Fibroblast of skin of right biceps (primary cell): ENCODE measurements around the gene KCNJ5.

Experiments
- DNase-seq: peaks from one replicate; pipeline ENCODE4 v3.0.0-alpha.2; 2013

The KCNJ5 gene

DNA sequence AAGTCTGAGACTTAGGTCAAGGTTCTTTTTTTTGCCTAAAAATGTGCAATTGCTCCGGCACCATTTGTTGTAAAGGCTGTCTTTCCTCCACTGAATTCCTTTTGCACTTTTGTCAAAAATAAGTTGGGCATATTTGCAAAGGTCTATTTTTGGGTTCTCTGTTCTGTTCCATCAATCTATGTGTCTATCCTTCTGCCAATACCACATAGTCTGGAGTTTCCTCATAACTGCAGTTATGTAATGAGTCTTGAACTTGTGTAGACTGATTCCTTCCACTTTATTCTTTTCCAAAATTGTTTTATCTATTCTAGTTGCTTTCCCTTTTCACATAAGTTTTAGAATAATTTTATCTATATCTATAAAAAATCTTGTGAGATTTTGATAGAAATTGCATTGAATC, 6.7 kb downstream of the KCNJ5 start:
- DNase-seq = no peak

DNA sequence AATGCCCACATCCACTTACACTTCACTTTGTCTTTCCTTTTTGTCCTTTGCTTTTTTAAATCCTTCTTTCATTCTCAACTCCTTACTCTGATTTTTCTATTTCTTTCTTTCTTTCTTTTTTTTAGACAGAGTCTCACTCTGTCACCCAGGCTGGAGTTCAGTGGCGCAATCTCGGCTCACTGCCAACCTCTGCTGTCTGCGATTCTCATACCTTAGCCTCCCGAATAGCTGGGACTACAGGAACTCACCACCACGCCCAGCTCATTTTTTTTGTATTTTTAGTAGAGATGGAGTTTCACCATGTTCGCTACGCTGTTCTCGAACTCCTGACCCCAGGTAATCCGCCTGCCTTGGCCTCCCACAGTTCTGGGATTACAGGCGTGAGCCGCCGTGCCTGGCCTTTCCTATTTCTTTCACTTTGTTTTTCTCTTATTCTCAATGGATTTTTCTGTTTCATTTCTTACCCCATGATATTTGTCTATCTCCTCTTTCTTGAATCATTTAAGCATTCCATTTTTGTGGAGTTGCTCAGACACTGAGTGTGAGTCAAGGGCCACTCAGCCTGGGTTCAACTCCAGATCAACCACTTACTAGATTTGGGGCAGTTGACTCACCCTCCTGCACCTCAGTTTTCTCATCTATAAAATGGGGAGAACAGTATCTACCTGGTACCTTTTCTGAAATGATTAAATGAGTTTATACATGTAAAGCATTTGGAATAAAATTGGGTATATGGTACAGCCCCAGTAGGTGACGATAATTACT, 7.6 kb downstream of the KCNJ5 start:
- DNase-seq = peak; percentile 60

DNA sequence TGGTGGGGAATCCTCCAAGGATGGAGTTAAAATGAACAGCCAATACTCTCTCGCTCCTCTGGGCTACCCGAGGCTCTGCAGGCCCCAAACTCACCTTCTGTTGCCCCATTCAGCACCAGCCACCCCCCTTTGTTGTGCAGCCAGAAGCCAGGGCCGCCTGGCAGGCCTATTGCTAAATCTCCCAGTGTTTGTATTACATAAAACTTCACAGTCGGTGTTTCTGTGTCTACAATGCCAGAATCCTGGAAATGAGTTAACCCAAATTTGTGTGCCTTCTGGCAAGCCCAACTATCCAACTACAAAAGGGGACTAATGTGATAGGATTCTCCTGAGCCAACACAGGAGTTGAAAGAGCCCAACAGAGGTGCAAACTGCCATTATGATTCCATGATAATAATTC, 9.3 kb downstream of the KCNJ5 start:
- DNase-seq = no peak

DNA sequence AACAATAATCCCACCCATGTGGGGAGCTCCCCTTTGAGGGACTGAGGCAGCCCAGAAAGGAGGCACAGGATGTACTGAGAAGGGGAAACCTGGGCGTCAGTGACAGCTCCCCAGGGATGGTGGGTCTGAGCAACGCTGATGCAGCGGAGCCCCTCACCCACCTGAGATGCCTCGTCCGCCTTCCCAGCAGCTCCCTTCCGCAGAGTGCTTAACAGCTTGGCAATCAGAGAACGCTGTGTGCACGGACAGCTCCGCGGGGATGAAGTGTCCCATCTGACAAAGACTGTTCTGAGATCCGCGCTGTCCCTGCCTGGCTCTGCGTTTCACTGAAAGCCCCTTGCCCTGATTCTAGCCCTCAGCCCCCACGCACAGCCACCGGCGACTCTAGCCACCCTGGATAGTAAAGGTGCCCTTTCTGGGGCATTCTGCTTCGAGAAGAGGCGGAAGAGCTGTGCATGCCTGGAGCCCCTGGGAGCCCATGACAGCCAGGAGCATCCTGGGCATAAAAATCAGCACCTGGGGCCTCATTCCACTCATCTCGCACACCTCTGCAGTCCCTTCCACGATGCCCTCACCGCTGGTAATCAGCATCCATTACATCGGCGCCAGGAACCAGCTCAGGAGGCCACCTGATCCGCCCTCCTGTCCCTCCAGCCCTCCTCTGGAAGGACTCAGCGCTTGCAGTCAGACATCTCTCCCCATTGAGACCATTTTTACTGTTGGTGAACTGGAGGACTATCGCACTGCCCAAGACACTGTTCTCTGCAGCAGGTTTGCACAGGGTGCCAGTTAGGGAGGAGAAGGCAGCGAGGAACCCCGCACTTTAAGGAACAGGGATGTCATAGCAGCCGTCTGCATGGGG, 10.7 kb downstream of the KCNJ5 start:
- no peak for DNase-seq

DNA sequence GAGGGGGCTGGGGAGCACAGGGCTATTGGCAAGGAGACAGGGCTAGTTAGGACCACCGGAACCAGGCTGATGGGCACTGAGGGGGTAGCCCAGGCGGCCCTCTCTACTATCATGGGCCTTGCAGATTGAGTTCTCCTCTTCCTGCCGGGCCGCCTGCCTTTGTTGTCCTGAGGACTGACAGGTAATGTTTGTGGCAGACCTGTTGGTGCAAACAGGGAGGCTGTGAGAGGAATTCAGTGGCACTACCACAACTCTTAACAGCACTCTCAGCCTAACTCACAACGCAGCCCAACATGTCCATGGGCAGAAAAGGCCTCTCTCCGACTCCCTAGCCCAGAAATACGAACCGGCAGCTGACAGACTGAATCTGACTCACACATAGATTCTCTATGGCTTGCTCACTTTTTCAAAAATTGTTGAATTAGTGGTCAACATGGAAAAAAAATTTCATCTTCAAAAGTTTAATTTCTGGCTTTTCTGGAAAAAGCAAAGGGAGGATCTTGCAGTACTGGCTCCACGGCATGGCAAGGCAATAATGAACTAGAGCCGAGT, 11.4 kb downstream of the KCNJ5 start:
- DNase-seq = peak; percentile 81

DNA sequence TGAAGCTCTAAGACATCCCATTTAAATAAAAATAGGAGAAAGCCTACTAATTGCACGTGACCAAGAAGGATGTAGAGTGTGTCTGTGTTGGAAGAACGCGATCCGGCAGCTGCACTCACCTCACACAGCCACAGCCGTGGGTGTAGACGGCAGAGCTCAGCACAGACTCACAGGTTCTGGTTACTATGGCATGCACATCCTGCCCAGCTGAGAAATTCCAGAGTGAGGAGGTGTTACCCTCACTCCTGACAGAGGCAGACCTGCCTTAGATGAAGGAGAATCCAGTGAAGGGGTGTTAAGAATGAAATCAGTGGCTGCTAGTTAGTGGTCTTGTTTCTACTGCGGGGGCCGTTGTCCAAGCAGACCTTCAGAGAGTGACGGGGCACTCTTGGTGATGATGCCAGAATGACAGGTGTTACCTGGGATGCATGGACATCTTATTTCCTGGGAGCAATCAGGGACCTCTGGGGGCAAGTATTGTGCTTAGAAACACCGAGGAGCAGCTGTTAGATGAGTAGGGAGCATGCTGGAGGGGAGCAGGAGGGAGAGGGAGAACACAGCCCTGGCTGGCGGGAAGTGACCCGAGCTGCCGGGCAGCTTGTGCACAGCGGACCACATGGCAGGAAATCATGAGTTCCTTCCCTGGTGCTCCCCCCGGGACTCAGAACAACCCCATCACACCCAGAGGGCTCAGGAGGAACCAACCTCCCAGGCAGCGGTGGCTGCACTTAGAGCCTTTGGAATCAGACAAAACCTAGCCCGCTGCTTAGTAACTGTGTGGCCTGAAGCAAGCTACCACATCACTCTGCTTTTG, 12.3 kb downstream of the KCNJ5 start:
- DNase-seq = peak; percentile 59

DNA sequence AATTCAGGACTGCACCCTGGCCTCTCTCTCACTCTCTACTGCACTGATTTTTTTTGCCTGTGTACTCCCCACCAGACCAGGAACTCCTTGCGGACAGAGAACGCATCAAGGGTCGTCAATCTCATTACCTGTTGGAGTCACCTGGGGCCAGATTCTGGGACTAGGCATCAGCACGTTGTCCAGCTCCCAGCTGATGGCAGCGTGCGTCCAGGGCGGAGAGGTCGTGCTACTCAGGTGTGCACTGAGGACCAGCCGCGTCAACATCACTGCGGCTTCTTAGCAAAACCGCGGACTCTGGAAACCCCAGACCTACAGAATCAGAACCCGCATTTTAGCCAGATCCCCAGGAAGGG, 13.1 kb downstream of the KCNJ5 start:
- DNase-seq = no peak

DNA sequence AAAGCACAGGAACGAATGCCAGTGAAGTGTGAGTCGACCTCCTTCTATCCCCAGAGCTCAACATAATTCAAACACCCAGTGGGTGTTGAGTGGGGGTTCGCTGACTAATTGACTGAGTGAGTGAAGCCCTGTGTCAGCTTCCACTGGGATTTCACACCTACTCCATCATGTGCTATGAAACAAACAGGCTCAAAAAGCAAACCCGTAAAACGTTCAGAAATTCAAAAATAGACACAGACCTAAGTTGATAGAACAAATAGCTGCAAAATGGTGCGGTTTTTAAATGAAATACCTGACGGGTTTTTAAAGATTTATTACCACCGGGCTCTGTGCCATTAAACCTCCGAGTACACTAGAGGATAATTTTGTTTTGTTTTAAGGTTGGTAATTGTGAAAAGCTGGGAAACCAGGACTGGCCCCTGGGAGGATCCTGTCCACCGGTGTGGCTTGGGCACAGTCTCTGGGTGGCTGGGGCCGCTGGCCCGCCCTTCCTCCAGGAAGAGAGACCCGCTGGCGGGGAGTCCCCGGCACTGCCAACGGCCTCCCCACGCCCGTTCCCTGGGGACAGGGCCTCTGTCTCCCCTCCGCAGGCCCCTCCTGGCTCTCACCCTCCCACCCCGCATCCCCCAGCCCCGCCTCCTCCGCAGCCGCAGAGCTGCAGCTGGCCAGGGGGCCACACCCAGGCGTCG, 13.6 kb downstream of the KCNJ5 start:
- peak; percentile 91 for DNase-seq

DNA sequence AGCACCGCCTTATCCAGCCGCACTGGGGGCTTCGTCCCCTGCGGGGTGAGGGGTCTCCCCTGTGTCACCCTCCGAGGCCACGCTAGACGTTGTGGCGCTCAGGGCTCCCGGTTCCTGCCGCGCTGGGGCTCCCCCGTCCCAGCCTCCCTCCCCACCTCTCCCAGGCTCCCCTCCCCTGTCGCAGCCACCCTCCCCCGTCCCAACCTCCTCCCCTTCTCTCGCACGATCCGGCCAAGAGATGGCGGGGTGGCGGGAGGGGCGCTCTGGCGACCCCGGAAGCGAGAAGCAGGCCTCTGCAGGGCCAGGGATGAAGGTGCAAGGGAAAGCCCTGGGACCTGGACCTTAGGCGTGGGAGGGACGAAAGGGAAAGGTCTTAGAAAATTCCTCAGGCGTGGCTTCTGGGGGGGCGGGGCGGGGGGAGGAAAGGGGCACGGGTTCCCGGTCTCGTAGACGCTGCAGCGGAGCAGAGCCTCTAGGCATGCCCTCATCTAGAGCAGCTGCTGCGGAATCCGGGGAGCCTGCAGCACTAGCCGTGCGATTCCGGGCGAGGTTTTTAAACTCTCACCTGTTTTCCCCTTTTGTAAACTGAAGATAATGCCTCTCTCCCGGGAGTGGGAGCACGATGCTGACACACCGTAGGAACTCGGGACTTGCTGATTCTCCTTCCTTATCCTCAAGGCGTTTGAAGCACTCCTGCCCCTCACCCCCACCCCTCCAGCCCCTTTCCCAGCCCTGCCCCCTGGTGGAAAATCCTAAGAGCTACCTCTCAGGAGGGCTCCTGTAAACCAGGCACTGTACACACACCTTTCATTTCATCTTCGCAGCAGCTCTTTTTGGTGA, 14.4 kb downstream of the KCNJ5 start:
- DNase-seq = peak; percentile 36

DNA sequence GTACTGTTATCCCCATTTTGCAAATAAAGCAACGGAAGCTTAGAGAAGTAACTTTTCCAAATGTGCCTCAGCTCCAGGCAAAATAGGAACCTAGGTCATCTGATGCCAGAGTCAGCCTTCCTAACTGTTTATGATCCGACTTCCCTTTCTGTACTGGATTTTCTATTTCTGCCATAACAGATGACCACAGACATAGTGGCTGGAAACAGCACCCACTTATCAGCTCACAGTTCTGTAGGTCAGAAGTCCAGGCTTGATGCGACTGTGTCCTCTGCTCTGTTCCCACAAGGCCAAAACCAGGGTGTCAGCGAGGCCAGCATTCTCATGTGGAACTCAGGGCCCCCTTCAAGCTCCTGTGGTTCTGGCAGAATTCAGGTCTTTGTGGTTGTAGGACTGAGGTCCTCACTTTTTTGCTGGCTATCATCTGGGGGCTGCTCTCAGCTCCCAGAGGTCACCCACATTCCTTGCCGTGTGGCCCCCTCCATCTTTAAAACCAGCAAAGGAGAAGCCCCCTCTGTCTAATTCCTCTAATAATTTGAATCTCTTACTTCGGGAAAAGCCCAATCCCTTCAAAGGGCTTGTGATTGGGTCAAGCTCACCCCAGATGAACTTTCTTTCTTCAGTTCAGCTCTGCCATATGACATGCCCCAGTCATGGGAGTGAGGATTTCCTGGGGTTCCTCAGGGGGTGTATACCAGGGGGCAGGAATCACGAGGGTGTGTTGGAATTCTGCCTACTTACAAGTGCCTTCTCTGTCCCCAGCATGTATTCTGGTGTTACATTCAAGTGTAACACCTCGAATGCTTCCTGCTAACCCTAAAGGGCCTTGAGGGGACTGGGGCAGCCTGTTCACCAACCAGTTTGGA, 15.3 kb downstream of the KCNJ5 start:
- DNase-seq = no peak

DNA sequence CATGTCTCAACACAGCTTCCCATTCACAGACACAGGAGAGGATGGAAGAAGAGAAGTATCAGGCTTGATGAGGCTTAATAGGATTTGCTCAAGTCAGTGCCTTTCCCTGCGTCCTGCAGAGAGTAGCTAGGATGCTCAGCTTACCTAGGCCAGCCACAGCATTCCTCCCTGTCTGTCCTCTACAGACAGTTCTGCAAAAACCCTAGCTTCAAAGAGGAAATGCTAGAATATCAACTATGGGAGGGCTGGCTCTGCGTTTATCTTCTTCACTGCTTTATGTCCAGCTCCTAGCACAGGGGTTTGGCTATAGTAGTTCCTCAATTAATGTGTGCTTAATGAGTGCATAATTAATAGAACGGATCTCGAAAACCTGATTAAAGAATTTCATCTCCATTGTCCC, 16.4 kb downstream of the KCNJ5 start:
- DNase-seq = no peak

DNA sequence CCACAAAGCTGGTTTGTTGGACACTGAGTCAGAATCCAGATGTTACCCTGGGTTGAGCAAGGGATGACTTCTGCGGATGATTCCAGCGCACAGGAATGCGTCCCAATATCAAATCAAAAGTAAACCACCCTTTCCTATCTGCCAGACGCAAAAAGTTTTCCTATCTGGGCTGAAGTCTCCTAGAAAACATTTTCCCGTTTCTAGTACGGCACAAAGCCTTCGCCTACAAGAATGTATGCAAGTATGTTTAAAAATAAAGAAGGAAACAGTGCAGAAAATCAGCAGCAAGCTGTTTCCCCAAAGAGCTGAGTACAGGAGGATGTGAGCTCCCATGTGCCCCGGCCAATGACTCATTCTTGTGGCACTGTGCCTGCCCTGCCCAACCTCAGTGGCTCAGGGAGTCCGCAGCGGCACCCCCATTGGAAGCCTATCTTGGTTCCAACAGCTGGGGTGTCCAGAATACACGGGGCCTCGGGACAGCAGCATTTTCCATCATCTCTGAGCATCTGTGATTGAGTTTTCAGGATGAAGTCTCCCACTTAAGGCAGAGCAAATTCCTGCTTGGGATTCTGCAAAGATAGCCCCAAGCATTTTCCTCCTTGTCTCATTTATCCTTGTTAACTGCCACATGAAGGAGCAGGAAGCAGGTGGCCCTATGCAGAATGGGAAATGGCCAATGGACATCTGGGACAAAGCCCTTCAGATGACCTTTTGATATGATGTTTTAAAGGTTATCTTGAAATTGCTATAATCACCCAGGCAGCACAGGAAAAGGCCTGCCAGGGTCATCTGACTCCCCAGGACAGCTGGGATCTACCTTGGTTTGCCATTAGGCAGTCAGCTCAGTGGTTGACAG, 17.5 kb downstream of the KCNJ5 start:
- peak; percentile 66 for DNase-seq

DNA sequence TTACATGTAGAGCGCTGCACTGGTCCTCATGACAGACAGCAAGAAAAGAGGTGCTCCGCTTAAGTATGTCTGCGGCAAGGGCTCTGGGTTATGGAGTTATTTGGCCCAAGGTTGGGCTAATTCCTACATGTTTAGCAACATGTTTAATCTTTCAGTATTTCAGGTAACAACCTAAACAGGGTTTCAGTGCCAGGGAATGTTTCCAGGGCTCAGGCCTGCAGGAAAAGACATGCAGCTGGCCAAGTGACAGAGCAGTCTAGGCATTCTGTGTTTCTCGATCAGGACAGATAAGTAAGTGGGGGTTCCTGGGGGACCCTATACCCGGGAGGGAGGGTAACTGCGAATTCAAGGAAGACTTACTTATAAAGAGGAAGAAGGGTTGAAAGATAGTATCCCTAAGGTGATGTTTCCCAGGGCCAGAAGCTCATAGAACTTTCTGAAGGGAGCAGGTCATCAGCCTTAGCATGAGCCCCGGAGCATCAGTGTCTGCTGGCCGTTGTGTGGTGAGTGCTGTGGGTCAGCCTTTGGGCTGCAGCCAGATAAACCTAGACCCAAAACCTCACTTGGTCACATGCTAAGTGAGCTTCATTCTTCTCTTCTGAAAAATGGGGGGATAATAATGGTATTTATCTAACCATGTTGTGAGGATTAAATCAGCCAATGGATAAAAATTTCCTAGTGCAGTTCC, 18.4 kb downstream of the KCNJ5 start:
- no peak for DNase-seq

DNA sequence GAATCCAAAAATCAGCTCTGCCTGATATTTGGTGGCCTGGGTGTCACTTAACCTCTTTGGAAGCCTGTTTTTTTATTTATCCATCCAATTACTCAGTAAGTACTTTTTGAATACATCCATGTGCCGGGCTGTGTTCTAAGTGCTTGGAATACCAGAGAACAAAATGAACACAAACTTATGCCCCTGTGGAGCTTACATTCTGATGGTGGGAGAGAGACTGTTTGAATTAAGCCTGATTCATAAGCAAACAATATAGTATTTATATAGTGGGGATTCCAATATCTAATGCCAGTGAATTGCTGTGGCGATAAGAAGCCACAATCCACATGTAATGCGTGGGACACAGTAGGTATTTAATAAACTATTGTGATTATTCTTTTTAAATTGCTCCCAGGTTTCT, 19.4 kb downstream of the KCNJ5 start:
- no peak for DNase-seq

DNA sequence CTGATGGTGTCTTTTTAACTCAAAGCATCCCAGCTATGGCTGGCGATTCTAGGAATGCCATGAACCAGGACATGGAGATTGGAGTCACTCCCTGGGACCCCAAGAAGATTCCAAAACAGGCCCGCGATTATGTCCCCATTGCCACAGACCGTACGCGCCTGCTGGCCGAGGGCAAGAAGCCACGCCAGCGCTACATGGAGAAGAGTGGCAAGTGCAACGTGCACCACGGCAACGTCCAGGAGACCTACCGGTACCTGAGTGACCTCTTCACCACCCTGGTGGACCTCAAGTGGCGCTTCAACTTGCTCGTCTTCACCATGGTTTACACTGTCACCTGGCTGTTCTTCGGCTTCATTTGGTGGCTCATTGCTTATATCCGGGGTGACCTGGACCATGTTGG, 20.1 kb downstream of the KCNJ5 start:
- DNase-seq = no peak

DNA sequence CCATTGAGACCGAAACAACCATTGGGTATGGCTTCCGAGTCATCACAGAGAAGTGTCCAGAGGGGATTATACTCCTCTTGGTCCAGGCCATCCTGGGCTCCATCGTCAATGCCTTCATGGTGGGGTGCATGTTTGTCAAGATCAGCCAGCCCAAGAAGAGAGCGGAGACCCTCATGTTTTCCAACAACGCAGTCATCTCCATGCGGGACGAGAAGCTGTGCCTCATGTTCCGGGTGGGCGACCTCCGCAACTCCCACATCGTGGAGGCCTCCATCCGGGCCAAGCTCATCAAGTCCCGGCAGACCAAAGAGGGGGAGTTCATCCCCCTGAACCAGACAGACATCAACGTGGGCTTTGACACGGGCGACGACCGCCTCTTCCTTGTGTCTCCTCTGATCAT, 20.5 kb downstream of the KCNJ5 start:
- DNase-seq = no peak

DNA sequence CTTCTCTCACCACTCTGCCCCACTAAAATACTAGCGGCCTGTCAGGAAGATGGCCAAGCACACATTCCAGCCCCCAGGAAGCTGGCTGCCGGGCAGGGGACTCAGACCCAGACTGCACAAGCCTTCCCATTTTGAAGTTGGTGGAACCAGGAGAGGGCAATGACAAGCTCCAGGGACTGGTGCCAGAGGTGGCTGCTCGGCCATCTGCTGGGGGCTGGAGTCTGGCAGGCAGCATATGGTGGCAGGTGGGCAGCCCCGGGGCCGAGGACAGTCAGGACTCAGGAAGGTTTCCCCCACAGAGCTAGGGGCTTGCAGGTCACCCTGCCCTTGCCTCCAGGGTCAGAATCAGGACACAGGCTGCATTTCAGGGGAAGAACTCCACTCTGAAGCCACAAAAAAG, 22.6 kb downstream of the KCNJ5 start:
- no peak for DNase-seq

DNA sequence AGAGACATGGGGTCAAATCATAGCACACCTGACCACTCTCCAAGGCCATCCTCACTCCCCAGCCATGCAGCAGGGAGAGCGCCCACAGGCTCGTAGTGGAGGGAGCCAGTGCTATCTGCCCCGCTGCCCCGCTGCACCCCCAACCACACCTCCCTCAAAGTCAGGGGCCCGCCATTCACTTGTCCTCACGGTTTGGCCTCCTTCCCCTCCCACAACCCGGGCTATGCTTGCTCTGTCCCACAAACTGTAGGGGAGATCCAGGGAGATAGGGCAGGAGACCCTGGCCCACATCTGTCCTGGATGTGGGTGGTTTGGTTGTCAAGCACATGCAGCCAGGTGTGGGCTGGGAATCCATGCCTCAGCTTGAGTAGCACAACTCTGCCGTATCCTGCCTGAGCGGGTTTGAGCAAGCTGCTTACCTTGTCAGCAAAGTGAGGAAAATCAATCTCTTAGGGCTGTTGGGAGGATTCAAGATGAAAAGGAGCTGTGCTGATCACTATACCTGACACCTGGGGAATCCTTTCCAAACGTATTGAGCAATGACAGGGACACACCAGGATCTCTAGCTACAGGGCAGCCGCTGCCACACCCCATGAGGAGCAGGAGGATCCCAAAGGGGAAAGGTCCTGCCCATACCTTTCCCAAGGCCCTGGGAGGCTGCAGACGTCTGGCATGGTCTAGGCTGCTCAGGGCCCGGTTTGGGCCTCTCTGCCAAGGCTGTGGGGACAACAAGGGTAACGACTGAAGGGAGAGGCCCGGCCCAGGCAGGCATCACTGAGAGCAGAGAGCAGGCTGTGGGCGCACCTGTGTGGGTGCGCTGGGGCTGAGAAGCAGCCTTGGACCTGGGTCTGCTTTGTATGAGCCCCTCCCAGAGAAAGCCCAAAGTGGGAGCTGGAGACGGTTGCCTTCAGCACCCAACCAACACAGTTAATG, 23.3 kb downstream of the KCNJ5 start:
- no peak for DNase-seq
